Subcutaneous adipose tissue (tissue), 4 donors: Measurements from ENCODE around the gene RPS4Y1. TPM values are rescaled to one million over a fixed set of nuclear protein-coding genes. Genes with fewer than 3 reads are reported as not detected.

Experiments
- CTCF ChIP-seq: fragments of 450-650 bp; IDR thresholded peaks from one replicate; pipeline ENCODE4 v1.5.1; 2016; ENCODE audit warnings: low read depth, mild to moderate bottlenecking, control low read depth, antibody characterized with exemption, moderate library complexity
- total RNA-seq, 4 donors: library from RNA; depleted of rRNA; stranded (reverse); fragments of >200 nt; gene quantifications; one replicate each; pipeline ENCODE4 v1.1.0, GENCODE V29; 2016

Gene RPS4Y1
- total RNA-seq, 4 donors from 2014 or later = 0.34 to 287 (median 271) TPM; not detected in 1

GRCh38 chrY:2857686-2858085, 16.3 kb downstream of the RPS4Y1 start:
- no peak for TF ChIP-seq CTCF

- no peak for TF ChIP-seq CTCF
These were observed 18.4 kb downstream of the RPS4Y1 start for GRCh38 chrY:2859782-2860181.

GRCh38 chrY:2860511-2860910, 19.1 kb downstream of the RPS4Y1 start:
- TF ChIP-seq CTCF = no peak

GRCh38 chrY:2866581-2866980, 25.2 kb downstream of the RPS4Y1 start:
- TF ChIP-seq CTCF = no peak

- TF ChIP-seq CTCF = no peak
These were observed 26.1 kb downstream of the RPS4Y1 start for GRCh38 chrY:2867469-2867868.

- no peak for TF ChIP-seq CTCF
These were observed 26.7 kb downstream of the RPS4Y1 start for GRCh38 chrY:2868035-2868607.

GRCh38 chrY:2874211-2874610, 32.8 kb downstream of the RPS4Y1 start:
- no peak for TF ChIP-seq CTCF
